Smooth muscle cell (in vitro differentiated cells): ENCODE results near the gene KIAA2012. TPM values are rescaled to one million over a fixed set of nuclear protein-coding genes. Genes with fewer than 3 reads are reported as not detected.

Experiments
- DNase-seq: peaks from one replicate; lab custom pipeline; 2025; ENCODE audit not compliant: unreplicated experiment; lab: John Stamatoyannopoulos, UW
- H2AFZ ChIP-seq: fragments of 200-600 bp; sonication (generic); 2 replicates; pipeline ENCODE4 v1.6.0; 2016; ENCODE audit warnings: antibody characterized with exemption, low read depth, mild to moderate bottlenecking
- H3F3A ChIP-seq: fragments of 200-600 bp; sonication (generic); 2 replicates; pipeline ENCODE4 v1.6.0; 2017; ENCODE audit warnings: antibody characterized with exemption, low read depth
- H3K27ac ChIP-seq: fragments of 200-600 bp; sonication (generic); 2 replicates; pipeline ENCODE4 v1.5.1; 2016; ENCODE audit warnings: low read depth, mild to moderate bottlenecking
- H3K27me3 ChIP-seq: fragments of 200-600 bp; sonication (generic); 2 replicates; pipeline ENCODE4 v1.6.1; 2016; ENCODE audit warnings: low read depth, mild to moderate bottlenecking
- H3K36me3 ChIP-seq: fragments of 200-600 bp; sonication (generic); 2 replicates; pipeline ENCODE4 v1.5.1; 2016; ENCODE audit warnings: low read depth
- H3K4me1 ChIP-seq: fragments of 200-600 bp; sonication (generic); 2 replicates; pipeline ENCODE4 v1.5.1; 2016; ENCODE audit warnings: low read depth
- H3K4me2 ChIP-seq: fragments of 200-600 bp; sonication (generic); 2 replicates; pipeline ENCODE4 v1.6.0; 2016; ENCODE audit warnings: mild to moderate bottlenecking
- H3K4me3 ChIP-seq: fragments of 200-600 bp; sonication (generic); 2 replicates; pipeline ENCODE4 v1.5.1; 2016; ENCODE audit warnings: mild to moderate bottlenecking
- H3K79me2 ChIP-seq: fragments of 200-600 bp; sonication (generic); 2 replicates; pipeline ENCODE4 v1.6.0; 2016; ENCODE audit warnings: low read depth, mild to moderate bottlenecking
- H3K9ac ChIP-seq: fragments of 200-600 bp; sonication (generic); 2 replicates; pipeline ENCODE4 v1.6.0; 2016; ENCODE audit warnings: low read depth
- H3K9me3 ChIP-seq: fragments of 200-600 bp; sonication (generic); replicated peaks from 2 replicates; pipeline ENCODE4 v1.5.1; 2016; ENCODE audit warnings: low read depth
- H4K20me1 ChIP-seq: fragments of 200-600 bp; sonication (generic); 2 replicates; pipeline ENCODE4 v1.6.0; 2016; ENCODE audit warnings: low read depth
- WGBS: methylation state at CpG from one replicate; pipeline ENCODE4 v1.1.7; 2016; ENCODE audit warnings: low lambda C conversion rate; 5-methylcytosine and 5-hydroxymethylcytosine counted together
- polyA plus RNA-seq: library from polyadenylated mRNA; unstranded; fragments of >200 nt; fragmentation: Nextera tagmentation; extraction: Ambion mirVana; gene quantifications from 2 replicates; pipeline ENCODE4 v1.2.1, GENCODE V29; 2016
- total RNA-seq: library from RNA; depleted of rRNA; stranded (reverse); fragments of >200 nt; gene quantifications from 2 replicates; pipeline ENCODE4 v1.2.3, GENCODE V29; 2014
- TF ChIP-seq, protein P1 (sequence below): fragments of 200-600 bp; sonication (generic); IDR thresholded peaks from 2 replicates; pipeline ENCODE4 v1.5.1; 2017; ENCODE audit warnings: borderline replicate concordance, mild to moderate bottlenecking, antibody characterized with exemption; ENCODE audit not compliant: insufficient read depth, poor library complexity, severe bottlenecking

KIAA2012 gene
- total and polyA plus RNA-seq, 2 experiments from 2014 or later: not detected

DNA sequence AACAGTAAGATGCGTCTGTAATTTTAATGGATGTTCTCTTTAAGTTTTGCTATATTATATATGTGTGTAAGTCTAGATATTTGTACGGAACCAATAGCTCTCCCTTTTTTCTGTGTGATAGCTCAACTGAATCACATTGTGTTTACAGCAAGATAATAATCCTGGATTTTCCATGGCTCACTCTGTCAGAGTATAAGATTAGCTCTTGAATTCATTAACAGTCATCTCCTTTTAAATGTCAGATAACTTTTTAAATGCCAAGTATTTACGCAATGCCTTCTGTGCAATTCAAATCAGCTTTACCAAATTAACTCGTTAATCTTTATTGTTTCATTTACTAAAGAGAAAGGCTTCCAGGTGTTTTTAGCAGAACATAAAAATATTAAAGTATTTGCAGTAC is 76.9 kb downstream of the KIAA2012 start:
- H3K27ac ChIP-seq: no peak overlapping the region
- no peak for DNase-seq
- TF ChIP-seq, protein P1, sequence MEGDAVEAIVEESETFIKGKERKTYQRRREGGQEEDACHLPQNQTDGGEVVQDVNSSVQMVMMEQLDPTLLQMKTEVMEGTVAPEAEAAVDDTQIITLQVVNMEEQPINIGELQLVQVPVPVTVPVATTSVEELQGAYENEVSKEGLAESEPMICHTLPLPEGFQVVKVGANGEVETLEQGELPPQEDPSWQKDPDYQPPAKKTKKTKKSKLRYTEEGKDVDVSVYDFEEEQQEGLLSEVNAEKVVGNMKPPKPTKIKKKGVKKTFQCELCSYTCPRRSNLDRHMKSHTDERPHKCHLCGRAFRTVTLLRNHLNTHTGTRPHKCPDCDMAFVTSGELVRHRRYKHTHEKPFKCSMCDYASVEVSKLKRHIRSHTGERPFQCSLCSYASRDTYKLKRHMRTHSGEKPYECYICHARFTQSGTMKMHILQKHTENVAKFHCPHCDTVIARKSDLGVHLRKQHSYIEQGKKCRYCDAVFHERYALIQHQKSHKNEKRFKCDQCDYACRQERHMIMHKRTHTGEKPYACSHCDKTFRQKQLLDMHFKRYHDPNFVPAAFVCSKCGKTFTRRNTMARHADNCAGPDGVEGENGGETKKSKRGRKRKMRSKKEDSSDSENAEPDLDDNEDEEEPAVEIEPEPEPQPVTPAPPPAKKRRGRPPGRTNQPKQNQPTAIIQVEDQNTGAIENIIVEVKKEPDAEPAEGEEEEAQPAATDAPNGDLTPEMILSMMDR: no peak
- H2AFZ ChIP-seq: no peak overlapping the region
- 27% methylated on average over 4 of the region's 4 CpGs for WGBS
- H3K4me1 ChIP-seq: peaks cover 45% of the 10 kb centered on the region
- H3K4me3 ChIP-seq: no peak overlapping the region
- no peaks in the 10 kb centered on the region for H3K9me3 ChIP-seq
- H3K27me3 ChIP-seq: no peaks in the 10 kb centered on the region
- H4K20me1 ChIP-seq: no peaks in the 10 kb centered on the region
- H3F3A ChIP-seq: peaks cover 6% of the 10 kb centered on the region
- H3K9ac ChIP-seq: no peak overlapping the region
- H3K4me2 ChIP-seq: peak overlapping the region; percentile 81
- H3K79me2 ChIP-seq: no peaks in the 10 kb centered on the region
- H3K36me3 ChIP-seq: no peaks in the 10 kb centered on the region

DNA sequence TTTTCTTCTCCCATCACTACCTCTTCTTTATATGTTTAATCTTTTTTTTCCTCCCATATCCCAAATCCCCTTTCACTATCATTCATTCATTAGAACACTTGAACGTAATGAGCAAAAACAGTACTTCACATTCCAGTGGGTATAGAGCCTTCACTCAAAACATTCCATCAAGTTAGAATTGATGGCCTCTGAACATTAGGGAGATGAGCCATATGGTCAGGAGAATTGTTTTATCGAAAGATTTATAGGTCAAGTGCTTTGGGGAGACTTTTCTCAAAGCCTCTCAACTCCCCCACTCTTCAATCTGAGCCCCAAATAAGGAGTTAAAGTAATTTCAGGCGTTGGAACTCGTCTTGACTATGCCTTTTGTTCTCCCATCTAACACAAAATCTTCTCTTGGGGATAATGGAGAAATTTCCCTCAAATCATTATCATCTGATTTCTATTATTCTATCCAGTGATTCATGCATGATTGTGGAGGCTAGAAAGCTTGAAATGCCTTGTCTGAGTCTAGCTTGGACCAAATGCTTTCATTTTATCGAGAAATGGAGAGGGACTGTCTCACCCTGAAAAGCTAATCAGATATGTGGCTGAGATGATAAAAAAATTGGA is 79.2 kb downstream of the KIAA2012 start:
- H2AFZ ChIP-seq: no peak overlapping the region
- no peaks in the 10 kb centered on the region for H3K36me3 ChIP-seq
- no peaks in the 10 kb centered on the region for H3K9me3 ChIP-seq
- H4K20me1 ChIP-seq: no peaks in the 10 kb centered on the region
- H3K9ac ChIP-seq: no peak overlapping the region
- DNase-seq: no peak
- no peak overlapping the region for H3K4me3 ChIP-seq
- H3K27ac ChIP-seq: no peak overlapping the region
- H3K4me2 ChIP-seq: no peak overlapping the region
- H3K79me2 ChIP-seq: no peaks in the 10 kb centered on the region
- H3F3A ChIP-seq: no peaks in the 10 kb centered on the region
- H3K4me1 ChIP-seq: peaks cover 36% of the 10 kb centered on the region
- no peaks in the 10 kb centered on the region for H3K27me3 ChIP-seq
- TF ChIP-seq, protein P1: no peak
- 73% methylated on average over 5 of the region's 5 CpGs for WGBS

DNA sequence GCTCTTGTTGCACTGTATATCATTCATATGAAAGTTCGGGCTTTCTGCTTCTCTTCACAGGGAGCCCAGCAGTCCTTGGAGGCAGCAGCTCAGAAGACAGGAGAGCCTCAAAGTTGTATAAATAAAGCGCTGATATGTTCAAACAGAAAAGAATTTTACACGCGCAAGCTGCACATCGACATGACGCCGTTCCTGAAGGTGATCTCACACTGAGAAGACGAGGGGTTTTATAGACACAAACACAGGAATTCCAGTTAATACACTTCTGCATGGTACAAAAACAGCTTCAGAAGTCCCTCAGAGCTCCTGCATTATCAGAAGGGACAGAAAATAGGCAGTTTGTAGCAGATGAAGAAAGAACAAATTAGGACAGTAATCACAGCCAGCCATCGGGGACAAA is 81.6 kb downstream of the KIAA2012 start:
- Histone ChIP-seq H3K9ac (no peak overlapping the region), H3K27ac (no peak overlapping the region), H3K9me3 (no peaks in the 10 kb centered on the region), H4K20me1 (no peaks in the 10 kb centered on the region), H3K79me2 (no peaks in the 10 kb centered on the region), H3K27me3 (no peaks in the 10 kb centered on the region), H3K4me1 (peaks cover 19% of the 10 kb centered on the region), H3K4me2 (peak overlapping the region; percentile 65), H3K36me3 (no peaks in the 10 kb centered on the region), H3K4me3 (no peak overlapping the region), H2AFZ (peak overlapping the region; percentile 22), H3F3A (no peaks in the 10 kb centered on the region)
- TF ChIP-seq, protein P1: no peak
- no peak for DNase-seq
- WGBS: 42% methylated on average over 9 of the region's 9 CpGs
